GM18511 (cell line): ENCODE data around the gene BCAS1.
A peak's percentile ranks its signal among the peaks of the same experiment; 100 is the strongest.

Source experiments
- ATAC-seq: cut with Tn5 transposase; IDR thresholded peaks from one replicate; pipeline ENCODE4 v1.9.1; 2021; ENCODE audit warnings: mild to moderate bottlenecking, moderate library complexity; ENCODE audit not compliant: unreplicated experiment

BCAS1 gene

GRCh38 chr20:54082100-54082499, 11.7 kb upstream of the BCAS1 start:
- ATAC-seq, result no peak

- ATAC-seq, result peak; percentile 42
Measured at GRCh38 chr20:54079652-54080051, 9.3 kb upstream of the BCAS1 start.

DNA sequence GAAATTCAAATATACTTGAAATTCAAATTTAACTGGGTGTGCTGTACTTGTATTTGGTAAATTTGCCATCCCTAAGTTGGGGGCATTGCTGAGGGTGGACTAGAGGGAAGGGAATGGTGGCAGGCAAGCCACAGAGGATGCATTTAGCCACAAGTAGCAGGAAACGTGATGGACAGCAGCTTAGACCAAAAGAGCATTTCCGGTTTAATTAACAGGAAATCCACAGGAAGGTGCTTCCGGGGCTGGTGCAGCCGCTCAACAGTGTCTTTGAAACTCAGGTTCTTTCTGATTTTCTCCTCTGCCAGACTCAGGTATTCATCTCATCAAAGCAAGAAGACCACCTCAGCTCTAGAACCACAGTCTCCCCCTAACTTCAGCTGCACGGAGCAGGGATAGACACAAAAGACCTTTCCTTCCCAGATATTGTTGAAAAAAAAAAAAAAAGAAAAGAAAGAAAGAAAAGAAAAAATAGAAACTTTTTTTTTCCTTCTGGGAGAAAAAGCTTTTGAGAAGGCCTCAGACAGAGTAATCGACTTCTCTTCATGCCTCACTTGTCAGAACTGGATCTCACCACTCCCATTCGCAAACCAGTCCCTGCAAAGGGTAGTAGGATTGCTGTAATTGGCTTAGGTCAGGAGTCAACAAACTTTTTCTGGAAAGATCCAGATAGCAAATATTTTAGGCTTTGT, 8.0 kb upstream of the BCAS1 start:
- peak; percentile 70 for ATAC-seq

- no peak for ATAC-seq
Measured at GRCh38 chr20:54076259-54076658, 5.9 kb upstream of the BCAS1 start.

DNA sequence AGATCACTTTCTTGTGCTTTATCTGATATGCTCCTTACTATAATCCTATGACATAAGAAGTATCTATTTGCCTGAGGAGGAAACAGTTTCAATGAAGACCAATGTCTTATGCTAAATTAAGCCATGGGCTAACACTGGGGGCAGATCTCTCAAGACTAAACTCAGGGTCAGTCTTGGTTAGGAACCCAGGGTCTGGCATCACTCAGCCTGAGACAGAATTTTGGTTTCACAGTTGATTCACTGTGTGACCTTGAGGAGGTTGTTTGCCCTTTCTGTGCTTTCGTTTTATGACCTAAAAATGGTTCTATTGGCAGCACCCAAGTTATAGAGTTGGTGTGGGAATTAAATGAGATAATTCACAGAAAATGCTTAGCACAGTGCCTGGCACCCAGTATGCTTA, 4.9 kb upstream of the BCAS1 start:
- no peak for ATAC-seq

- ATAC-seq, result no peak
Measured at GRCh38 chr20:54074511-54074910, 4.1 kb upstream of the BCAS1 start.

DNA sequence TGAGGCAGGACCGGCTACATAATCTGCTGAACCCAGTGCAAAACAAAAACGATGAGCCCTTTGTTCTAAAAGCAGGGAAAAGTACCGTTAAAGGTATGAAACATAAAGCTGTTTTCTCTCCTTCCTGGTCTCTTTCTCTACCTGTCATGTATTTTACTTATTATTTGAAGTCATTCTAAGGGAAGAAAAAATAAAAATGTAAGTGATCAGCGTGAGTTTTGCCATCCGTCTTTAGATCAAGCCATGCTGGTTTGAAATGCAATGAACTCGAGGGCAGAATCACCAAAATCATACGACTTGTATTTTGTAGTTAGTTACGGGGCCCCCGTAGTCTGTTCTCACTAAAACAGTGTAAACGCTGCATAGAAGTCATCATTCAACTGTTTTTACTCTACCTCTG, 2.9 kb upstream of the BCAS1 start:
- ATAC-seq, result no peak

GRCh38 chr20:54069501-54069971, 858 bp downstream of the BCAS1 start:
- no peak for ATAC-seq

DNA sequence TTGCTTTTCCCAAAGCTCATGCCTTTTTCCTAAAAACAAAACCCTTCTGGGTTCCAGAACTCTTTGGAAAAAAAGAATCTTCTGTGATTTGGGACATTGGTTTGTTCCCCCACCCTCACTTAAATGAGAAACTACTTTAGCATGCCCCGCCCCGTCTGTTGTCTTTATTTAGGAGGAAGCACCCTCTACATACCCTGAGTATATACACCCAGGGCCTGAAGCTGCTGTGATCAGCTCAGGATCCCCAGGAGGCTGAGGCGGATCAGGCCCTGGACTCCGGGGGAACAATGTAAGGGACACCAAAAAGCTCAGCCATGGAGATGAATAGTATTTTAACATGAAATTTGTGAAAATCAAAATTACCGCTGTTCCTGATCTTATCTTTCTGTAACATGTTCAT, 1.4 kb downstream of the BCAS1 start:
- no peak for ATAC-seq

DNA sequence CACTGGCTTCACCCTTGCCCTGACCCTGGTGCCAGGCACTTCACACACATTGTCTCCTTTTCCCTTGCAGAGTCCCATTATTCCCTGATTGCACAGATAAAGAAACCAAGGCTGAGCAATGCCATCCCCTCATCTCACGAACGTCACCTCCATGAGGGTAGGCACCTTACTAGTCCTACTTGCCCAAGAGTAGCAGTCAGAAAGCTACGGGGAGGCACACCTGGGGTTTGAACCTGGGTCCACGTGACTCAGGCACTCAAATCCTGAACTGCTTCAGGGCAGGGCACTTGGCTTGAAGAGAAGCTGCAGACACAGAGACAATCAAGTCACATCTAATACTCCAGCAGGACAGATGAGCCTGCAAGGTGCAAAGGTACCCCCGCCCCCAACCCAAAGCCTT, 1.9 kb downstream of the BCAS1 start:
- no peak for ATAC-seq

GRCh38 chr20:54067606-54068174, 2.7 kb downstream of the BCAS1 start:
- ATAC-seq, result peak; percentile 71

- ATAC-seq, result no peak
Measured at GRCh38 chr20:54065601-54066038, 4.8 kb downstream of the BCAS1 start.

- ATAC-seq, result no peak
Measured at GRCh38 chr20:54064939-54065338, 5.5 kb downstream of the BCAS1 start.

- peak; percentile 48 for ATAC-seq
Measured at GRCh38 chr20:54063992-54064676, 6.3 kb downstream of the BCAS1 start.

GRCh38 chr20:54063580-54063979, 6.8 kb downstream of the BCAS1 start:
- no peak for ATAC-seq

GRCh38 chr20:54062812-54063280, 7.5 kb downstream of the BCAS1 start:
- ATAC-seq, result peak; percentile 29

GRCh38 chr20:54061101-54061881, 9.1 kb downstream of the BCAS1 start:
- no peak for ATAC-seq

GRCh38 chr20:54059691-54060364, 10.6 kb downstream of the BCAS1 start:
- no peak for ATAC-seq

- peak; percentile 47 for ATAC-seq
Measured at GRCh38 chr20:54058420-54059139, 11.8 kb downstream of the BCAS1 start.
